ENCODE results near the gene CERS2.

CERS2 gene

GRCh38 chr1:151009674-151010345 is 35.2 kb upstream of the CERS2 start:
- no peak for TF ChIP-seq CTCF (conservative IDR thresholded peaks at IDR 0.05; ENCODE audit: control insufficient read depth, insufficient read depth, low read depth, low read length)
- DNase-seq (ENCODE audit: low read depth) = no peak
- H3K4me3 ChIP-seq (ENCODE audit: control insufficient read depth, low read depth, low read length) = no peak overlapping the region

- H3K4me3 ChIP-seq (ENCODE audit: control insufficient read depth, low read depth, low read length) = peak overlapping the region; percentile 82
- TF ChIP-seq CTCF (conservative IDR thresholded peaks at IDR 0.05; ENCODE audit: control insufficient read depth, insufficient read depth, low read depth, low read length) = no peak
- DNase-seq (ENCODE audit: low read depth) = peak; percentile 76
These were observed 34.6 kb upstream of the CERS2 start for GRCh38 chr1:151009206-151009587.

- no peak for TF ChIP-seq CTCF (conservative IDR thresholded peaks at IDR 0.05; ENCODE audit: control insufficient read depth, insufficient read depth, low read depth, low read length)
- peak within 1 kb of the TSS; percentile 82 for H3K4me3 ChIP-seq (ENCODE audit: control insufficient read depth, low read depth, low read length)
- DNase-seq (ENCODE audit: low read depth) = peak; percentile 96
These were observed 33.9 kb upstream of the CERS2 start, which contains the start of gene PRUNE1 for GRCh38 chr1:151008244-151009205. PRUNE1 (plus strand) TSS chr1:151008449; CDS start chr1:151008633, 184 bp downstream.

- no peak for DNase-seq (ENCODE audit: low read depth)
- H3K4me3 ChIP-seq (ENCODE audit: control insufficient read depth, low read depth, low read length) = peak overlapping the region; percentile 12
- TF ChIP-seq CTCF (conservative IDR thresholded peaks at IDR 0.05; ENCODE audit: control insufficient read depth, insufficient read depth, low read depth, low read length) = no peak
These were observed 33.2 kb upstream of the CERS2 start for GRCh38 chr1:151007853-151008243.

- peak; percentile 63 for TF ChIP-seq CTCF (conservative IDR thresholded peaks at IDR 0.05; ENCODE audit: control insufficient read depth, insufficient read depth, low read depth, low read length)
- DNase-seq (ENCODE audit: low read depth) = peak; percentile 83
- peak within 1 kb of the TSS; percentile 52 for H3K4me3 ChIP-seq (ENCODE audit: control insufficient read depth, low read depth, low read length)
These were observed 31.9 kb upstream of the CERS2 start, which contains the start of gene MINDY1 for GRCh38 chr1:151006327-151007052. MINDY1 (minus strand) TSS chr1:151006902; CDS start chr1:151002617, 4,285 bp downstream.

GRCh38 chr1:151005729-151006319 is 31.2 kb upstream of the CERS2 start:
- no peak for DNase-seq (ENCODE audit: low read depth)
- peak overlapping the region; percentile 52 for H3K4me3 ChIP-seq (ENCODE audit: control insufficient read depth, low read depth, low read length)
- no peak for TF ChIP-seq CTCF (conservative IDR thresholded peaks at IDR 0.05; ENCODE audit: control insufficient read depth, insufficient read depth, low read depth, low read length)

All from fibroblast of mammary gland (primary cell).